NK-92 (cell line): Measurements from ENCODE around the gene RAD51B.

Experiments used
- DNase-seq: peaks from one replicate; lab custom pipeline; 2025; ENCODE audit not compliant: unreplicated experiment; lab: John Stamatoyannopoulos, UW

The RAD51B gene

DNA sequence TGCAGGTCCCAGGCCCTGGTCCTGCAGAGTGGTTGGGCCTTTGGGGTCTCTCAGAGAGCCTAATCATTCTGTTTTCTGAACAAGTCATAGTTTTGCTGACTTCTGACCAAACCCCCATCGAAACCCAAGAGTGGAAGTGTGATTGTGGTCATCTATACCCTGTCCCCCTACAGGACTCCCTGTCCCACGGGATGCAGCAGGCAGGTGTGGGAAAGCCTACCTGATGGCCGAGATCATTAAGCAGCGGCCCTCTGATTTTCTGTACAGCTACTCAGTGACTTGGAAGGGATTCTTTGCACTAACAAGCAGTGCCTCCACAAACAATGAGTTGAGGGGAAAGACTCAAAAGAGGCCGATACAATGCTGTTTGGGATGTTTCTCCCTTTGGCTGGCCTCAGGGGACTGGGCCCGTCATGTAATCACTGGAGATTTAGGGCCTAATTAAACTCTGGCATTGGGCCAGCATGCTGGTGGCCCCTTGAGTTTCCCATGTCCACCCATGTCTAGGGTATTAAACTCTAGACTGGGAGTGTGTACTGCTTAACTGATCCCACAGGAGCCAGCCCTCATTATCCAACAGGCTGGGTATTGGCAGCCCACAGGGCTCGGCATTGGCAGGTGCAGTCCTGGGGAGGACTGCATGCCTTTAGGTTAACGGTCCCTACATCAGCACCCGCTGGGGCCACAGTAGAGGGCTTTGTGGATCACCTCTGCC is 780.5 kb downstream of the RAD51B start:
- DNase-seq: no peak

GRCh38 chr14:68602507-68602906 is 782.9 kb downstream of the RAD51B start:
- no peak for DNase-seq

- no peak for DNase-seq
Observed at GRCh38 chr14:68603533-68604360, 784.2 kb downstream of the RAD51B start.

GRCh38 chr14:68604361-68604730 is 784.8 kb downstream of the RAD51B start:
- no peak for DNase-seq

DNA sequence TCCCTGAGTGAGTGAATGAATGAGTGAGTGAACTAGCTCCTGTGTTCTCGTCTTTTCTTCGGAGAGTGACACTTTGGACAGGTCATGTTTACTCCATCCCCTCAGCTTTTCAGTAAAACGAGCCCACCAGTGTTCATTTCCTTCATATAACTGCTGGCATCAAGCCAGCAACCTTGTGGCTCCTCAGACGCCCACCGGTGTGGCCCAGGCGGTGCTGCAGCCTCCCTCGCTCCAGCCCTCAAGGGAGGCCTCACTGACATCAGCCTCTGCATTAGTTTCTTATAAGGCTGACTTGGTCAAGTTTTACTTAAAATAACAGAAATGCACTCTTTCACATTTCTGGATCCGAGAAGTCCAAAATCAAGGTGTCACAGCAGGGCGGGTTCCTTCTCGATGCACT is 785.2 kb downstream of the RAD51B start:
- no peak for DNase-seq

- no peak for DNase-seq
Observed at GRCh38 chr14:68606176-68606575, 786.6 kb downstream of the RAD51B start.

DNA sequence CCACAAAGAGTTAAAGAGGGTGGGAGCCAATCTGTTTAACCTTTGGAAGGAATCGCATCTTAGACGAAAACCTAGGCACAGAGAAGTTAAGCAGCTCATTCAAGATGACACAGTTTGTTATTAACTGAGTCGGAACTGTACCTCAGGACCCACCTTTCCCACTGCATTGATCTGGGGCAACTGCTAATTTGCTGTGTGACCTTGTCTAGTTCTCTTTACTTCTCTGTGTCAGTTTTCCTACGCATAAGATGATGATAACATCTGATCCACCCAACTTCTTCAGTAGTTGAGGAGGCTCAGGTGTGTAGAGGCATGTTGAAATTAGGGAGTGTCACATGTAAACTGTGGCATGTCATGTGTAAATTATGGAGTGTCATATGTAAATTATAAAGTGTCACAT is 787.1 kb downstream of the RAD51B start:
- DNase-seq: no peak

DNA sequence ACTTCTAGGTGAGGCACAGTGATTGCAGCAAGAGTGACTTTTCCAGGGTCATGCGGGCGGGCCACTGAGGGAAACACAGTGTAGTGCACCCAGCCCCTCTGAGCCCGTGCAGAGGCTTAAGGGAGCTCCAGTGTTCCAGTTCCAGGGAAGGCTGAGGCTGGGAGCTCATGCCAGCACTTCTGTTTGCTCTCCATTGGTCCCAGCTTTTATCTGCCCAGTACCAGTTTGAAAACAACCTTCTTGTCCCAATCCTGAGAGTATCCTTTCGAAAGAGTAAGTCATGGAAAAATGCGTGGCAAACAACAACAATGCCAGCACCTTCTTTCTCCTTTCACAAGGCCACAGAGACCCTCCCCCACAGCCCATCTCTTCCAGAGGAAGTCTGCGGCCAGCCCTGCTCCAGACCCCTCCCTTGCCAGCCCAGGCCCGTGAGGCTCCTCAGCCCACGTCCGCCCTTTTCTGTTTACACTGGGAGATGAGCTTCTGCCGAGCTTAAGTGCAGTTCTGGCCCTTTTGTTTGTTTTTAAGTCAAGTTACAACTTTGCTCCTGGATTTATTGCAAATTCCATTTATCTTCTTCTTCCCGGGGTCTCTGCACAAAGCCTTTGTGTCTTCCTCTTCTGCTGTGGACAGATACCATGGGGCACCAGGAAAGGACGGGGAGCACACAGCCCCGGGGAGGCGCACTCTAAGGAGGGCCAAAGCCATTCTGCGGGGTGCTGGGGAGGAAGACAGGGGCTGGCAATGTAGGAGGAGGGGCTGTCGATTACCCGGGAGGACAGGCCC is 787.7 kb downstream of the RAD51B start:
- no peak for DNase-seq

- no peak for DNase-seq
Observed at GRCh38 chr14:68607867-68608573, 788.4 kb downstream of the RAD51B start.

GRCh38 chr14:68608574-68608962 is 789.0 kb downstream of the RAD51B start:
- no peak for DNase-seq

DNA sequence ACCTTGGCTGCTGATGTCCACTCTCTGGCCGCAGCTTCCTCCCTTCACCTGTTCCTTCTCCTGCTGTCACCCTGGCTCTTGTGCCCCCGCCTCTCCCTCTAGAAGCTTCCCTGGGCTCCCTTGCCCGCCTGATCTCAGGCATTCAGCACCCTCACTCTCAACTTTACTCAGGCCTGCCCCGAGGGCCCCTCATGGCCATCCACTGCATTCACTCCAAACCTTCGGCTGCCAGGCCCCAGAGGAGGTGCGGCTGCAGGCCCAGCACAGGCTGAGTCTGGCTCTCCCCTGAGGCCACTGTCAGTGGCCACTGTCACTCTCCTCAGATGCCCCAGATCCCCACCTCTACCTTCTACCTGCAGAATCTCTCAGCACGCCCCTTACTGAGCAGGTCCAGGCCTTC is 789.4 kb downstream of the RAD51B start:
- no peak for DNase-seq

GRCh38 chr14:68610251-68610793 is 790.7 kb downstream of the RAD51B start:
- DNase-seq: no peak

DNA sequence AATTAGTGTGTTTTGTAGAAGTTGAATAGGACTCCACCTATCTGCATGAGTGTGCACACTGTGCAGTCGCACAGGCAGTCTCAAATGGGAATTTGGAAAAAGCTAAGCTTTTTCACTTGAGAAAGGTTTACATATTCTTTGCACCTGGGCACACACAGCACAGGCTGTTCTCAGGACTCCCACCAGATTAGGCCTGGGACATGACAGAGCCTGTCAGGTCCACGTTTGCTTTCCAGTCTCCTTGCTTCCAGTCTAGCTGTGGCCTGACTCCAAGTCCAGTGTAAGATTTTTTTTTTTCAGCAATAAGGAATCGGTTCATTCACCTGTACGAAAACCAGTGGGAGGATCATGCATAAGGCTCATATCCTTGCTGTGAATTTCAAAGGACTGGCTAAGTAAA is 792.0 kb downstream of the RAD51B start:
- DNase-seq: no peak

GRCh38 chr14:68612049-68612448 is 792.5 kb downstream of the RAD51B start:
- DNase-seq: no peak

DNA sequence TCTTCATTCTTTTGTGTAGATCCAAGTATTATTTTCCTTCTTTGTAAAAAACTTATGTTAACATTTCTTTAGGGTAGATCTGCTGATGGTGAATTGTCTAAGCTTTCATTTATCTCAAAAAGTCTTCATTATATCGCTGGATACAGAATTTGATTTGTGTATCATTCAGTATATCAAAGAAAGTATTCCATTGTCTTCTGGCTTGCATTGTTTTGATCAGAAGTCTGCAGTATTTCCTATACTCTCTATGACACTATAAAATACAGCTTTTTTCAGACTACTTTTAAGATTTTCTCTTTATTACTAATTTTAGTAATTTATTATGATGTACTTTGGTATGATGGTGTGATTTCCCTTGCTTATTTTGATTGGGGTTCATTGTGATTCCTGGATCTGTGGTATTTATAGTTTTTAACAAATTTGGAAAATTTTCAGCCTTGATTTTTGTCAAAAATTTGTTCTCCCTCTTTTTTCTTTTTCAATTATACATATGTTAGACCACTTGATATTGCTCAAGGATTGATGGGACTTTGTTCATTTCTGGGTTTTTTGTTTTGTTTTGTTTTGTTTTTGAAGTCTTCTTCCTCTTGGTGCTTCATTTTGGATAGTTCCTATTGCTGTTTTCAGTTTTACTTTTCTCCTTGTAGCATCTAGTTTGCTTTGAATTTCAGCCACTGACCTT is 796.8 kb downstream of the RAD51B start:
- DNase-seq: no peak

GRCh38 chr14:68619790-68620574 is 800.4 kb downstream of the RAD51B start:
- DNase-seq: no peak

DNA sequence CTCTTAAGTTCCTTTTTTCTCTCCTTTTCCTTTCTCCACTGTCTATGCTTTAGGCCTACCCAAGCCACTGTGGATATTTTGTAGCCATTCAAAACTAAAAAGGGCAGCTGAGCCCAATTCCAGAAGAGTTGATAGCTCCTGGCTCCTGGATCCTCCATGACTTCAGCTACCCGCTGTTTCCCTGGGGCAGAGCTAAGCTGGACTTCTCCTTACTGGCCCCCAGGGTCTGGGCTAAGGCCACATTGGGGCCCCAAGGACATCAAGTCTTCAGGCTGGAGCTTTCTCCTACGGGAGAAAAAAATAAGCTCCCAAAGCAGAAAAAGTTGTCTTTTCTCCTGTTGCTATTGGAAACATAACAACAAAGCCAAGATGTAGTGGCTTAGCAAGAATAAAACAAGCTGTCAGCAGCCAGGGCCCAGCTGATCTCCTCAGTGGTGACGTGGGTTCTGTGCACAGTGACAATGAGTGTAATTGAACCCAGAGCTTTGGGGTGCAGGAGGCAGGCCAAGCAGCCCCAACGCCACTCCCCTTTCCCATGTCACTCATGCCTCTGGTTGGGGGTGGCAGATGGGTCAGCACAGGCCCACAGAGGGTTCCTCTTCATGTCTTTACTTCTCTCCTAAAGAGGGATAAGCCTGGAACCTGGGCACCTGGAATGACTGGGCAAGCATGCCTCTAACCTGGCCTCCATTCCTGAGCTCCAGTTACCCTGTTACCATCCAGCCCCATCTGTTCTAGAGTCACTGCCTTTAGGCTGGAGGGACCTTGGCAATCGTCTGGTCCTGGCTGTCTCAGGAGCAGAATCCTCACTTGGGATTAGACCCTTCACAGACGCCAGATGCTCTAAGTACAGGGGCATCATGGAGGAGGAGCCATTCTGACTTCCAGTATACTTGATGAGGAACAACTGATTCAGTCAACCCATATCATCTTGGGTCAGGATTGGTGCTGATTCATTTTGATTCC is 802.1 kb downstream of the RAD51B start:
- DNase-seq: no peak

DNA sequence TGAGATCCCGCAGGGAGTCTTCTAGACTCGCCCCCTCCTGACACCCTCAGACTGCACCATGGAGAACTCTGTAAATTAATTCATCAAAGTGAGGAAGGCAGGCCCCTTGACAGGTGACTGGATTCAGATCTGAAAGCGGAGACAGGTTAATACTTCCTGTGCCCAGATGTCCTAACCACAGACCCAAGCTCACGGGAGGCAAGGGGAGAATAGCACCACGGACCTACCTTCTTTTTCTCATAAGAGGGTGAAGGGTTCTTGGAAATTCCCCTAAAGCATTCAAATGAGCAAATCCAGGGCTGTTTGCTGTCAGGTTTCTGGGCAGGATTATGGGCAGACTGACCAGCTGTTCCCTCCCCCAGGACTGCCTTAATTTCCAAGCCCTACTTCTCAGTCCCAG is 803.3 kb downstream of the RAD51B start:
- no peak for DNase-seq
